NB4 (cell line): ENCODE results near the gene CPNE6.
"Not testable (repeated sequence)": the region's sequence is repeated elsewhere in the genome, so short reads cannot be mapped to it uniquely, and the experiment has no call there.

Experiments used
- DNase-seq: peaks from one replicate; pipeline ENCODE4 v3.0.0; 2010; ENCODE audit warnings: low read depth
- H3K4me3 ChIP-seq: one replicate; pipeline ENCODE4 v1.5.1; 2011; ENCODE audit warnings: mild to moderate bottlenecking, low read depth, low read length, moderate library complexity
- MYC ChIP-seq: IDR thresholded peaks from 2 replicates; pipeline ENCODE4 v1.6.1; 2011; ENCODE audit warnings: low read depth, low read length
- POLR2A ChIP-seq: IDR thresholded peaks from 2 replicates; pipeline ENCODE4 v1.6.1; 2011; ENCODE audit warnings: mild to moderate bottlenecking; ENCODE audit not compliant: insufficient read length; ENCODE audit errors: extremely low read depth
- TF ChIP-seq, protein P1 (sequence below): IDR thresholded peaks from one replicate; pipeline ENCODE4 v1.5.1; 2012; ENCODE audit warnings: low read depth, low read length
- TF ChIP-seq, protein P2 (sequence below): IDR thresholded peaks from 2 replicates; pipeline ENCODE4 v1.6.1; 2011; ENCODE audit warnings: low read depth, low read length

CPNE6 gene

DNA sequence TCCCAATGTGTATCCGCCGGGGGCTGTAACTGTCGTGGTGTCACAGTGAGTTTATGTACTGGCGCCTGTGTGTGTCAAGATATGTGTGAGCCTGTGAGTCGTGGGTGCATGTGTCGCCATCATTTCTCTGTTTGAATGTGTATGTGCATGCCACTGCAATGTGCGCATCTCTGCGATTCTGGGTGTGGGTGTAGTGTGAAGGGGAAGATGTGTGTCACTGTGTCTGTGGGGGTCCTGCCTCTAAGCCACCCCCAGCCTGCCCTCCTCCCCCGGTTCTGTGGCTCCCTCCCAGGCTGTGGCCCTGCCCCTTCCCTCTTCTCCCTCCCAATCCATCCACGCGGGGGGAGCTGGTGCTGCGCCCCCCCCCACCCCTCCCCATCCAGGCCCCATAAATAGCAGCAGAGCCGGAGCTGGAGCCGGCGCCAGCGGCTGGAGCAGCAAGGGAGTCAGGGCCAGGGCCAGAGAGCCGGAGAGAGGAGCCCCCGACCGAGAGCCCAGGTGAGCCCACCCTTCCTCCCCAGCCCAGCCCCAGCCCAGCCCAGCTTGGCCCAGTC is at the start of gene CPNE6:
Gene CPNE6, plus strand, starts transcription at position 419 of the 554 bp plus-strand sequence. CDS start 1,375 bp downstream, outside the sequence.
- no peak for TF ChIP-seq MYC
- DNase-seq = peak; percentile 32
- no peak within 1 kb of the TSS for H3K4me3 ChIP-seq

DNA sequence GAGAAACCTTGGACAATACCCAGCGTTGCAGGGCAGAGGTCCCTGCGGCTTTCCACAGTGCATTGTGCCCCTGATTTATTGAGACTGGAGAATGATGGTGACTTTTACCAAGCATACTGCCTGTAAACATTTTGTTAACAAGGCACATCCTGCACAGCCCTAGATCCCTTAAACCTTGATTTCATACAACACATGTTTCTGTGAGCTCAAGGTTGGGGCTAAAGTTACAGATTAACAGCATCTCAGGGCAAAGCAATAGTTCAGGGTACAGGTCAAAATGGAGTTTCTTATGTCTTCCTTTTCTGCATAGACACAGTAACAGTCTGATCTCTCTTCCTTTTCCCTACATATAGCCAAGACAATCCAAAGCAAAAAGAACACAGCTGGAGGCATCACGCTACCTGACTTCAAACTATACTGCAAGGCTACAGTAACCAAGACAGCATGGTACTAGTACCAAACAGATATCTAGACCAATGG is 46.4 kb upstream of the CPNE6 start:
- H3K4me3 ChIP-seq, DNase-seq: not testable (repeated sequence)

DNA sequence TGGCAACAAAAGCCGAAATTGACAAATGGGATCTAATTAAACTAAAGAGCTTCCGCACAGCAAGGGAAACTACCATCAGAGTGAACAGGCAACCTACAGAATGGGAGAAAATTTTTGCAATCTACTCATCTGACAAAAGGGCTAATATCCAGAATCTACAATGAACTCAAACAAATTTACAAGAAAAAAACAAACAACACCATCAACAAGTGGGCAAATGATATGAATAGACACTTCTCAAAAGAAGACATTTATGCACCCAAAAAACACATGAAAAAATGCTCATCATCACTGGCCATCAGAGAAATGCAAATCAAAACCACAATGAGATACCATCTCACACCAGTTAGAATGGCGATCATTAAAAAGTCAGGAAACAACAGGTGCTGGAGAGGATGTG is 41.7 kb upstream of the CPNE6 start:
- not testable (repeated sequence) for H3K4me3 ChIP-seq, DNase-seq

DNA sequence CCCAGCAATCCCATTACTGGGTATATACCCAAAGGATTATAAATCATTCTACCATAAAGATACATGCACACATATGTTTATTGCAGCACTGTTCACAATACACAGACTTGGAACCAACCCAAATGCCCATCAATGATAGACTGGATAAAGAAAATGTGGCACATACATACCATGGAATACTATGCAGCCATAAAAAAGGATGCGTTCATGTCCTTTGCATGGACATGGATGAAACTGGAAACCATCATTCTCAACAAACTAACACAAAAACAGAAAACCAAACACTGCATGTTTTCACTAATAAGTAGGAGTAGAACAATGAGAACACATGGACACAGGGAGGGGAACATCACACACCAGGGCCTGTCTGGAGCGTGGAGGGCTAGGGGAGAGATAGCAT is 40.0 kb upstream of the CPNE6 start:
- not testable (repeated sequence) for DNase-seq, H3K4me3 ChIP-seq

DNA sequence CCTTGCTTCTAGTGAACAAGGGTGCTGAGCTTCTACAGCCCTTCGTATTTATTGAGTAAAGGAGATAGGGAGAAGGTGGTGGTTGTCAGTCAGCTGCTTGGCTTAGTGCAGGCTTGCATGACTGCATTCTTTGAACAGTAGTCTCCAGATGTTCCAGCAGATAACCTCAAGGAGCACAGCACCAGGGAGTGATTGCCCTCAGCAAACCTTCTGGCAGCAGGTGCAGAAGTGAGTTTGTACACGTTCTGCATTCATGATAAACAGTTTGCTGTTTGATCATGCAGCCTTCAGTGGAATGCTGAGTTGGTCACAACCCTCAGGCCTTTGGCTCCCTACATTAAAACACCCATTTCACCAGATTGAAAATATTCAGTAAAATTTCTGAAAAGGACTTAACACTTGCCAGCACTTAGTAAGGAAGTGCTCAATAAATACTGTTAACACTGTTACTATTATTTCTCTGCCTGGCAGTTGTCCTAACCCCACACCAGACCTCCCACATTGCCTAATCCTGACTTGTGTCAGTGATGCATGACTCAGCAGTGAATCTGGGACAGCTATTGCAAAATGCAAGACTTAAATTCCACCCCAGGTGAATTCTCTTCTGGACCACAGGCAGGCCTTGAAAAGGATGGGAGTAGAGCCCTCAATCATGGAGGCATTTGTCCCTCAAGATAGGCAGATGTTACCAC is 38.5 kb upstream of the CPNE6 start:
- H3K4me3 ChIP-seq = no peak overlapping the region
- TF ChIP-seq MYC (no peak), POLR2A (no peak)
- TF ChIP-seq, protein P1, sequence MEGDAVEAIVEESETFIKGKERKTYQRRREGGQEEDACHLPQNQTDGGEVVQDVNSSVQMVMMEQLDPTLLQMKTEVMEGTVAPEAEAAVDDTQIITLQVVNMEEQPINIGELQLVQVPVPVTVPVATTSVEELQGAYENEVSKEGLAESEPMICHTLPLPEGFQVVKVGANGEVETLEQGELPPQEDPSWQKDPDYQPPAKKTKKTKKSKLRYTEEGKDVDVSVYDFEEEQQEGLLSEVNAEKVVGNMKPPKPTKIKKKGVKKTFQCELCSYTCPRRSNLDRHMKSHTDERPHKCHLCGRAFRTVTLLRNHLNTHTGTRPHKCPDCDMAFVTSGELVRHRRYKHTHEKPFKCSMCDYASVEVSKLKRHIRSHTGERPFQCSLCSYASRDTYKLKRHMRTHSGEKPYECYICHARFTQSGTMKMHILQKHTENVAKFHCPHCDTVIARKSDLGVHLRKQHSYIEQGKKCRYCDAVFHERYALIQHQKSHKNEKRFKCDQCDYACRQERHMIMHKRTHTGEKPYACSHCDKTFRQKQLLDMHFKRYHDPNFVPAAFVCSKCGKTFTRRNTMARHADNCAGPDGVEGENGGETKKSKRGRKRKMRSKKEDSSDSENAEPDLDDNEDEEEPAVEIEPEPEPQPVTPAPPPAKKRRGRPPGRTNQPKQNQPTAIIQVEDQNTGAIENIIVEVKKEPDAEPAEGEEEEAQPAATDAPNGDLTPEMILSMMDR = no peak
- peak; percentile 79 for DNase-seq

DNA sequence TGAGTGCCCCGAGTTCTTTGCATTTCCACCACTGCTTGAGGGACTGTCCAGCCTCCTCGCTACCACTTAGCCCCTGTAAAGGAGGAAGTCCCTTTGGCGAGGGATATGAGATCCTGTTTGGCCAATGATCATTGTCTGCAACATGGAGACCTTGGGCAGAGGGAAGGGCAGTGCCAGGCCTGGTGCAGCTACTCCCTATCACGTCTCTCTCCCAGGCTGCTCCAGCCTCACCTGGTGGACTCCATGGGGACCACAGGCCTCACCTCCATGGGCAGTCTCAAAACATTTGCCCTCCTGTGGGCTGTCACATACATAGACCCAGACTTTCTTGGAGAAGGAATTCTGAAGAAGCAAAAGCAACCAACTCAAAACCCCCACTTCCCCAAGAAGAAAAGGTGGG is 35.6 kb upstream of the CPNE6 start:
- DNase-seq, H3K4me3 ChIP-seq: not testable (repeated sequence)

DNA sequence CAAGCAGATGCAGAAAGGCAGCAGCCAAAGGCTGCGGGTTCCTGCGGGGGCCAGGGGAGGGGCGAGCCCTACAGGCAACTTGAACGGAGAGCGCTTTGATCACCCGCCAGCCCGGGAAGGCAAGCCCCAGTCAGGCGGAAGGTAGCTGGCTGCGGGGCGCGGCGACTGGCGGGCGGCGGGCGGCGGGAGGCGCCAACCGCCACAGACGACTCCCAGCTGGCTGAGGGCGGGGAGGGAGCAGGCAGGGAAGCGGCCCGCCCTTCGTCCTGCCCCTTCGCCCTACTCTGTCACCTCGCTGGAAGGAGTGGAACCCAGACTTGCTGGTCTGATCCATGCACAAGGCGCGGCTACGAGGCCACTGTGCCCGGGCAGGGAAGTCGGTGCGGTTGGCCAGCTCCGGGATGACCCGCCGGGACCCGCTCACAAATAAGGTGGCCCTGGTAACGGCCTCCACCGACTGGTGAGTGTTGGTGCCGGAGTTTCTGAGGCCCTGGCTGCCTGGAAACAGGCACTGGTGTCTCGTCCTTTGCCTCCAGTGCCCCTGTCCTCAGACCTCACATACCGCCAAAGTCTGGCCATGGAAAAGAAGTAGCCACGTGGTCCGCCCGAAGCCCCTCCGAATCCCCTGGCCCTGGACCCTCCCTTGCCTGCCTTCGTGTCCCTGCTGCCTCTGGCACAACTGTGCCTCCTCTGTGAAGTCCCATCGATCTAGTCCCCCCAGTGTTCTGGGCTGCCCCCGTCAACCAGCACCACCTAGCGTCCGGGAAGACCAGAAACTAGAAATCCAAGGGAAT is 35.0 kb upstream of the CPNE6 start:
- H3K4me3 ChIP-seq = peak overlapping the region; percentile 61
- TF ChIP-seq, protein P2, sequence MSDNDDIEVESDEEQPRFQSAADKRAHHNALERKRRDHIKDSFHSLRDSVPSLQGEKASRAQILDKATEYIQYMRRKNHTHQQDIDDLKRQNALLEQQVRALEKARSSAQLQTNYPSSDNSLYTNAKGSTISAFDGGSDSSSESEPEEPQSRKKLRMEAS = no peak
- TF ChIP-seq POLR2A (peak; percentile 54), MYC (no peak)
- TF ChIP-seq, protein P1 = peak; percentile 80

DNA sequence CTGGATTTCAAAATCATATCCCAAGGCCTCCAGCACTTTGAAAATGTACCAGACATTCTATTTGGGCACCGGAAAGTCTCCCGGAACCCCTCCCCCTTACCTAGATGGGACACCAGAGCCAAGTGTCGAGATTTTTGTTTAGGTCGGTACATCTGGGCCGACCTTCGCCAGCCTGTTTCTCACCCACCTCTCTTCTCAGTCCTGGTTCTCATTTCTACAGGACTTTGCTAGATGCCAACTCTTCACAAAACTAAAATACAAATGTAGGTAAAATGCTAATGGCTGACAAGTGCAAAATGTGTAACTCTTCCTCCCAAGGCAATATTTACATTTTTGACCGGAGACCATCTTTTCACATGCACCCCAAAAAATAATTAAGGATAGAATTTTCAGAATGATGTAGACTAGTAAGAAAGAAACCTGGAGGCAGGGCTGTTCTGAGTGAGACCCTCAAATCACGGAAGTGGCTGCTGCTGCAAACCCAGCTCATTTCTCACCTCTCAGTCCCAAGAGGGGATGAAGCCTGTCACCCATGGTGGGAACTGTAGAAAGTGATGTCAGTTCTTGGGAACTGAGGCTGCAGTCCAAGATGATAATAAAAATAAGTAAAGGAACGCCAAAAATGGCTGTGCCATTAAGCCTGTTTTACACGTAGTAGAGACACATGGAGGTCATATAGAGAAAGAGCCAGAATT is 34.3 kb upstream of the CPNE6 start:
- not testable (repeated sequence) for H3K4me3 ChIP-seq, DNase-seq

More for the DNA sequence above, 35.0 kb upstream of the CPNE6 start:
- DNase-seq = peak; percentile 84

DNA sequence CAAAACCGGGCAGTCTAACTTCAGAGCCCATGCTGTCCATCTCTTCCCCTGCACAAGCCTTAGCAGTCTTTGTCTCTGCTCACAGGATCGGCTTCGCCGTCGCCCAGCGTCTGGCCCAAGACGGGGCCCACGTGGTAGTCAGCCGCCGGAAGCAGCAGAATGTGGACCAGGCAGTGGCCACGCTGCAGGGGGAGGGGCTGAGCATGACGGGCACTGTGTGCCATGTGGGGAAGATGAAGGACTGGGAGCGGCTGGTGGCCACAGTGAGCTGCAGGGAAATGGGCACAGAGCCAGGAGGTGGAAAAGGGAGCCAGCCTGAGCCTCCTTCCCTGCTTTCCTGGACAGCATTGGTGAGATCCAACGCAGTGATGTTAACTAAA is 33.7 kb upstream of the CPNE6 start:
- H3K4me3 ChIP-seq = no peak overlapping the region
- TF ChIP-seq MYC (no peak), POLR2A (no peak)
- TF ChIP-seq, protein P1 = no peak
- TF ChIP-seq, protein P2 = no peak
- no peak for DNase-seq
